CMK (cell line): Measurements from ENCODE around the gene SETD4.
A peak's percentile ranks its signal among the peaks of the same experiment; 100 is the strongest.

Experiments used
- DNase-seq: peaks from one replicate; pipeline ENCODE4 v3.0.0-alpha.2; 2010; ENCODE audit warnings: low read depth

The SETD4 gene

GRCh38 chr21:36045993-36046392, 14.3 kb downstream of the SETD4 start:
- no peak for DNase-seq

GRCh38 chr21:36044056-36044455, 16.3 kb downstream of the SETD4 start:
- no peak for DNase-seq

- no peak for DNase-seq
These were observed 18.4 kb downstream of the SETD4 start for GRCh38 chr21:36041910-36042309.

DNA sequence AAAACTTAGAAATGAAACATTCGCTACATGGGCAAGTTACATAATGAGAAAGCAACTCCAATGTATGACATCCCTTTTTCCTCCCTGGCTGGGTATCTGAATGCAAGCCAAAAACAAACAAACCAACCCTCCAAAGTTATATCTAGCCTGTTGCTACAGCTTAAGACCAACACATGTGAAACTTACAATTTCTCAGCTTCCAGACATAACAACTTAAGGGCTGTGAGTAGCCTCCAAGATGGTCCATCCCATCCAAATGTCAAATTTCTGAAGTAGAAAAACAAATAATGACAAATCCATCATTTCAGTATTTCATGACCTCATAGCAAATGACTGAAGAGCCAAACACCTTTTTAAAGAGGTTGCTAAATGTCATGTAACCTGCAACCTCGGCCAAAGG, 19.9 kb downstream of the SETD4 start:
- DNase-seq = no peak

DNA sequence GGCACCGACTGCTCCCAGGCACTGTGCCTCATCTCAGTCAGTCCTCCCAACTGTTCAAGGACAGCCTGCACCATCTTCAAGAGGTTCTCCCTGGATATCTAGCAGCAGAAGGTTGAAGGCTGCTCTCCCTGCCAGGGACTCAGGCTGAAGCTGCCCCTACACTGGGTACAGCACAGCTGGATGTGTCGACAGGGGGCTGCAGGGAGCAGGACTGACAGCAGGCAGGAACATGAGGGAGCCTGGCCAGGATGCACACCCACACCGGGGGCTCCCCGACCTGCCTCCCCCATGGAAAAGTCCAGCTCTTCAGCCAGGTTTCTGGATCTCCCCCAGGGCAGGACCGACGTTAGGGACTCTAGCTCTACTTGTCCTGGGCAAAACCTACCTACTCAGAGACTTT, 20.5 kb downstream of the SETD4 start:
- DNase-seq = no peak

DNA sequence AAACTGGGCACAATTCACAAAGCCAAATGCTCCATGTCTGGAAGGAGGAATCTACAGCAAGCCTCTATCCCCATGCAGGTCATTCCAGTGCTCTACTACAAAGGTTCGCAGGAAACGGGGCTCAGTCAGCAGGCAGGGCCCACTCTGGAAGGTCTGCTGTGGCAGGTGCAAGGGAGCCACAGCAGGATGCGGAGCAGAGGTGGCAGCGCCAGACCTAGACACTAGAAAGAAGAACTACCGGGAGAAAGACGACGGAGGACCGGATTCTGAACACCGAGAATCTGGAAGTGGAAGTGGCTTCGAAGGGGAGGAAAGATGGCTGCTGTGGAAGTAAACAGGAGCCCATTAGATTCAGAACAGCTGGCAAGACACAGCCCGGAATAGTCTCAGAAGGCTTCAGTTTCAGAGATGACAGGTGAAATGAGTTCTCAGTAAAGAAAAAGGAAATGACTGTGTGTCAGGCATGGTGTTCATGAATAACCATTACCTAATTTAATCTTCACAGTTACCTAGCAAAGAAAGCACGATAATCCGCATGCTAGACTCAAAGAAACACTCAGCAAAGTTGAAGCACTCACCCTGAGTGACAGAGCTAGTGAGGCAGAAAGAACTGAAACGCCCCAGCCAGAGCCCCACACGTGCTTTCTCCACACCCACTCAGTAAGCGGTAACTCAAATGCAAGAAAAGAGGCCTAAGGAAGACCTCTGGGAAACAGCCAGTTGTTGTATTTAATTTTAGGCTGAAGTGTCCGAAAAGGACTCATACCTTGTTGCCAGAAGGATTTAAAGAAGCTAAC, 21.4 kb downstream of the SETD4 start:
- DNase-seq = no peak

DNA sequence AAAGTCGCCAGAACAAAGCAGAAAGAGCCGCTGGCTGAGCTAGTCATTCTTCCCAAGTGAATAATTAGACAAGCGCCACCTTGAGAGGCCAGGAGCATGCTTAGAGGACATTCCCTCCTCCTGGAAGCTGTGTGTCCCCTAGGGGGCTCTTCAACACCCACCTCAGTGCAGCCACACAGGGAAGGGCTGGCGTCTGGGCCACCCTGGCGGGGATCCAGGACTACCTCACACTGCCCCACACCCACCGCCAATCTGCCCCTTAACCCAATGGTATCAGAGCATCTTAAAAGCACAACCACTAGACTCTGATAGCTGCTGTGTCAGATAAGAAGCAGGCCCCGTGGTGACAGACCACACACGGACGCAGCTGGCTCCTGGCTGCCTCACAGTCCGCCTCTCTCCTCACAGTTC, 24.9 kb downstream of the SETD4 start:
- DNase-seq = peak; percentile 54

GRCh38 chr21:36034211-36034913, 26.0 kb downstream of the SETD4 start:
- no peak for DNase-seq

DNA sequence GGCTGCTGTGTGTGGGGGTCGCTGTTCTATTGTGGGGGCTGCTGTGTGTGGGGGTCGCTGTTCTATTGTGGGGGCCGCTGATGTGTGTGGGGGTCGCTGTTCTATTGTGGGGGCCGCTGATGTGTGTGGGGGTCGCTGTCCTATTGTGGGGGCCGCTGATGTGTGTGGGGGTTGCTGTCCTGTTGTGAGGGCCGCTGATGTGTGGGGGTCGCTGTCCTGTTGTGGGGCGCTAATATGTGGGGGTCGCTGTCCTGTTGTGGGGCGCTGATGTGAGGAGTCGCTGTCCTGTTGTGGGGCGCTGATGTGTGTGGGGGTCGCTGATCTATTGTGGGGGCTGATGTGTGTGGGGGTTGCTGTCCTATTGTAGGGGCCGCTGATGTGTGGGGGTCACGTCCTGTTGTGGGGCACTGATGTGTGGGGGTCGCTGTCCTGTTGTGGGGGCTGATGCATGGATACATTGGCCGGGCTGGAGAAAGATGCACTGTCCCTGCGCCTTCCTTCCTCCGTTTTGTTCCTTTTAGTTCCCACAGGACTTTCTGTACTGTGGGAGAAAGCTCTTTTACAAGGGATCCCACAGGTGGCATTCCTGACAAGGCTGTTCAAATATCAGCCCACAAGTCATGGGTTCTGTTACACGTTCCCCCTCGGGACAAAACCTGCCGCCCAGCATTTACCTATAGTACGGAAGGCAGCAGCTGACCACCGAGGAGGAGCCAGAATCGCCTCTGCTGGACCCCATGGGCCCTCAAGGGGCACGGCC, 27.5 kb downstream of the SETD4 start:
- DNase-seq = no peak

DNA sequence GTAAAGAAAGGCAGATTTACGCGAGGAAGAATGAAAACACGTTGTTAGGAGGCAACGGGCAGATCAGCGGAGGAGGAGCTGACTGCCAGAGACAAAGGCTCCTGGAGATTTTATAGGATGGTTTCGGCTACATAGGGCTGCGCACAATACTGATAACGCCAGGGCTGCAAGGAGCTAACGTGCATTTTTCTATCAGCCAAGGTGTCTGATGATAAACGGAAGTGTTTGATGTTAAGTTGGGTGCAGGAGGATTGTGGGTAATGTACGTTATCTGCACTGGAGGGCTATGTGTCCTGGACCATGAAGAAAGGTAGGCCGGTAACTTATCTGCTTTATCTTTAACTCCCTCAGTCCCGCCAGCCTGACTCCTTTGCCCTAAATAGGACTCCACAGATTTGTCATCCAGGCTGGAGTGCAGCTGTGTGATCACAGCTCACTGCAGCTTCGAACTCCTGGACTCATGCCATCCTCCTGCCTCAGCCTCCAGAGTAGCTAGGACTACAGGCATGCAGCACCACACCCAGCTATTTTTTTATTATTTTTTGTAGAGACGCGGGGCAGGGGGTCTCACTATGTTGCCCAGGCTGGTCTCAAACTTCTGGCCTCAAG, 29.6 kb downstream of the SETD4 start:
- DNase-seq = no peak

DNA sequence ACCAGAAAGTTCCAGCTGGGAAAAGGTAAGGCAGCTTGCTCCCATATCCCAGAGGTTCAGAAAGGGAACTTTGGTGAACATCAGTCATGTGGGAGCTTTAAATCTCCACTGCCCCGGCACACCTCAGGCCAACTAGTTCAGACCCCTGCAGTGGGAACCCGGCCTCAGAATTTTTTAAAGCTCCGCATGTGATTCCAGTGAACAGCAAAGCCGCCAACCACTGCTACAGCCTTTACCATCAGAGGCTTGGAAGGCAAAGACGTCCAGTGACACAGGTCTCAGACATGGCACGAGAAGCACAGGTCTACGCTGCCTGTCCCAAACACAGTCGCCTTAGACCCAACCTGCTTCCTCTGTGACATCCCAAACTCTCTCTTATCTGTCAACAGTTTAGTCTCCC, 31.0 kb downstream of the SETD4 start:
- no peak for DNase-seq

- peak; percentile 67 for DNase-seq
These were observed 31.9 kb downstream of the SETD4 start for GRCh38 chr21:36028127-36029069.

DNA sequence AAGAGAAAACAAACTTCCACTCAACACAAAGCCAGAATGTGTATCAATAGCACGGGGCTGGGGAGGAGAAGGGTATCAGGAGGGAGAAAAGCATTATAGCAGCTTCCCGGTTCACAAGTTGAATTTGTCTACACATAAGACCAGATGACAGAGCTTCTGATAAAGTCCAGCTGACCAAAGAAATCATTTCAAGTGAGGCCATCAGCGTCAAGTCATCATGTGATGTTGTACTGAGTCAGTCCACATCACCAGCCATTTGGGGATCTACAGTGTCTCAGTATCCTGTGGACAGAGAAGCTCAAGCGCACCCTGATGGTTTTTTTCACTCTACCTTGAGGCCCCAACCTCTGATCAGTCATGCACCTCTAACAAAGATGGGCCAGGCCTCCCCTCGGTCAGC, 33.0 kb downstream of the SETD4 start:
- no peak for DNase-seq

- DNase-seq = no peak
These were observed 35.5 kb downstream of the SETD4 start for GRCh38 chr21:36024782-36025181.

- DNase-seq = no peak
These were observed 37.2 kb downstream of the SETD4 start for GRCh38 chr21:36023092-36023480.

DNA sequence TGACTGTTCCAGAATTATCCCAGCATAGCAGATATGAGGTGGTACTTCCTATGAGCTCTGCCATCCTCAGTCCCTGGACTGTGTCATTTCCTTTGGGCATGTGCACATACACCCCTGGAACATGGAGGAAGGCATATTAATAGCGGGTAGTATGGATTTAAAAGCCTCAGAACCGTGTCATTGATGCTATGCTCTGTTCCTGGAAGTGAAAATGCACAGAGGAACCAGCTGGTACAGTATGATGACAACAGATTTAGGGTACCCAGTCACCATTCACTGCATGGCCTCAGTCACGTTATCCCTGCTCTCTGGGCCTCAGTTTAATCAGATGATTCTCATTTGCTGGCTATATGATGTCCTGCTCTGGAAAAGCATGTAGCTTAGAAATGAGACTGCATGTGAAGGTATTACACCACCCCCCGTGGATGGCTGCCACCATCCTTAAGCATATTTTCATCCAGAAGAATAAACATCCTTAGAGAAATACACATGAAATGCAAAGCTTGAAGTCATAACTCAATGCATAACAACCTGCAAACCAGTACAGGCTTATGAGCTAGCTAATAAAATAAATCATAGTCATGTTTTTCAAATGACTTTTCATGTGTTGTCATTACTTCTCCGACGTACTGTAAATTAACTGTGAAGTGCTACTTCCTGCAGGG, 37.8 kb downstream of the SETD4 start:
- DNase-seq = no peak

- DNase-seq = no peak
These were observed 39.0 kb downstream of the SETD4 start for GRCh38 chr21:36021251-36021837.

GRCh38 chr21:36015045-36015444, 45.3 kb downstream of the SETD4 start:
- no peak for DNase-seq

- DNase-seq = no peak
These were observed 49.5 kb downstream of the SETD4 start for GRCh38 chr21:36010801-36011200.

DNA sequence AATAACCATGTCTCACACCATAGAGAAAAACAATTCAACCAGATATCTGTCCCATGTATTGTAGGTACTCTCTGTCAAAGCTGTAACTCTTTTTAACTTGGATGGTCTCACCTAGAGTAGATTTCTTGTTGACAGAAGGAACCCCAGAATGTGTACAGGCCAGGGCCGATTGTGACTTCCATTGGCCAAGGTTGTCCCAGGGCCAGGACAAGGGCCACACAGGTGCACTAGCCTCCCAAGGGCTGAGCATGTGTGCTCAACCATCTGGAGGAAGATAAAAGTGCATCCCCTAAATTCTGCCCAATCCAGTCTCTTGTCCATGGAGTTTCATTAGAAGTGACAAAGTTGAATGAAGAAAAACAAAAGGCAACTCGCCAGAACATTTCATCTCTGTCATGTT, 51.8 kb downstream of the SETD4 start:
- no peak for DNase-seq
